Stimulated activated CD4-positive, alpha-beta T cell treated with anti-CD3 and anti-CD28 coated beads, TNF-alpha, amount 100 ng/mL, for 48 hours (primary cell): ENCODE data around the gene HERC5.
"Not testable (repeated sequence)": the region's sequence is repeated elsewhere in the genome, so short reads cannot be mapped to it uniquely, and the experiment has no call there.

Experiments
- DNase-seq, 3 donors: peaks; one replicate each; pipeline ENCODE4 v3.0.0-alpha.2; 2020; ENCODE audit warnings: low read depth in 3 of 3

Gene HERC5

GRCh38 chr4:88456670-88457306, at the start of gene HERC5:
TSS of gene HERC5 (plus strand) at chr4:88457119. CDS start at chr4:88457270, 151 bp downstream.
- DNase-seq: peak; percentile 68 to 77 (median 74)

DNA sequence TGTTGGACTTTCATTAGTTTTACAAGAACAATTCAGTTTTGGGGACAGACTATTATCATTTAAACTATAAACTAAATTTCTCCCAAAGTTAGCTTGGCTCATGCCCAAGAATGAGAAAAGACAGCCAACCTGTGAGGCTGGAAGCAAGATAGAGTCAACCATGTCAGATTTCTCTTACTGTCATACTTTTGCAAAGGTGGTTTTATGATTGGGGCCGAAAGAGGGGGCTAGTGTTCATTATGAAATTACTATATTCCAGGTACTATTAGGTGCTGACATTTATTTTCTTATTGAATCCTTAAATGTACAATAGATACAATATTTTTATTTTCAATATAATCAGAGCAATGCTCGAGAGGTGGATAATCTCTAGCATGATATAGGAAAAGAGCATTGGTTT, 47.7 kb upstream of the HERC5 start:
- DNase-seq: no peak

DNA sequence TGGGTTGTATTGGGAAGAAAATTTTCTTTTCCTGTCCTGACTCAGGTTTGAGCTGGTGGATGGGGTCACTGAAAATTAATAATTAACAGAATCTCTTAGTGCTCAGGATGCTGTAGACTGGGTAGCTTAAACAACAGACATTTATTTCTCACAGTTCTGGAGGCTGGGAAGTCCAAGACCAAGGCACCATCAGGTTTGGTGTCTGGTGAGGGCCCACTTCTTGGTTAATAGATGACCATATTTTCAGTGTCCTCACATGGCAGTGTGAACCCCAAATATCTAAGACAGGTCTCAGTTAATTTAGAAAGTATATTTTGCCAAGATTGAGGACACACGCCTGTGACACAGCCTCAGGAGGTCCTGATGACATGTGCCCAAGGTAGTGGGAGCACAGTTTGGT, 47.1 kb upstream of the HERC5 start:
- no peak for DNase-seq

DNA sequence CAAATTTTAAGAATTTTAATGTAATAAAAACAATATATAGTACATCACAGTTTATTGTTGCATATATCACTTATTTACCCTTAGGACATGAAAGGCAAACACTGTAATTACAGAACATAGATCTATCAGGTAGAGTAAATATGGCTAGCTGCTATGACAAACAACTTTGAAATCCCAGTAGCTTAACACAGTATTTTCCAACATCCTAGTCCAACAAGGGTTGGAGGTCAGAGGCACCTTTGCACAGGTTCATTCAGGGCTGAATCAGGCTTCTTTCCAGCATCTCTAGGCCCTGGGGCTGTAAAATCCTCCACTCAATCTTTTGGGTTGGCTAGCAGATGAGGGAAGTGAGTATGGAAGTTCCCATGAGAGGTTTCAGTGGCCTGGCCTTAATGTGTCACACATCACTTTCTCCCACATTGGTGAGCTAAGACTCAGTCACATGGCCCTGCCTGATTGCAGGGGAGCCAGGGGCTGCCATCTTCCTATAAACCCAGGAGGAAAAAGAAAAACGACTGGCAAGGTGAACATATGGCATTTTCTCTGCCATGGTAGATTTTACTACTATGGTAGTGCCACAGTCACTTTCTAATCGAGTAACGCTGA, 45.3 kb upstream of the HERC5 start:
- DNase-seq: peak in 1 of 3 donors; percentile 3

DNA sequence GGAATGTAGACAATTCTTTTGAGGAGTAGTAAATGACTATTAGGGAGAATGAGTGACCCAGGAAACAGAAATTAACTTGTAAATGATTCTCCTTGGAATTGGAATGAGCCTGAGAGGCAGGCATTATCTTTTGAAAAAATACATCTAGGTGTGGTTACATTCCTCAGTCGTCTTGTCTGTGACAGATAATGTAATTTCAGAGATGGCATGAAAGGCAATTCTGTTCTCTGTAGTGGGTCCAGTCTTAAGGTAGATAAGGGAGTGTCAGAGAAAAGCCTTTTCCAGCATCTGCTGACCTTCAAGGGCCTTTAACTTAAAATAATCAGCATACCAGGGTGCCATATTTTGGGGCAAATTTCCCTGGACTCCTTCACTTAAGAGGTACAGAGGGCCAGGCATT, 43.1 kb upstream of the HERC5 start:
- no peak for DNase-seq

DNA sequence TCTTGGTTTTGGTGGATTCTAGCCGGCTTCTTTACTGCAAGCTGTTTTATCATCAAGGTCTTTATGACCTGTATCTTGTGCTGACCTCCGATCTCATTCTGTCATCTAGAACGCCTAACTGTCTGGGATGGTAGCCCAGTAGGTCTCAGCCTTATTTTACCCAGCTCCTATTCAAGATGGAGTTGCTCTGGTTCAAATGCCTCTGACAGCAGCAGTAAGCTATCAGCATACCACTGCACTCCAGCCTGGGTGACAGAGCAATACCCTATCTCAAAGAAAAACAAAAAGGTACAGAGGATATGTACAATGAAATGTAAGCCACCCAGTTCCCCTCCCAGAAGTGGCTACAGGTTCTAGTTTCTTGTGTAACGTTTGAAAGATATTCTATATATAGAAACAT, 42.2 kb upstream of the HERC5 start:
- no peak for DNase-seq

DNA sequence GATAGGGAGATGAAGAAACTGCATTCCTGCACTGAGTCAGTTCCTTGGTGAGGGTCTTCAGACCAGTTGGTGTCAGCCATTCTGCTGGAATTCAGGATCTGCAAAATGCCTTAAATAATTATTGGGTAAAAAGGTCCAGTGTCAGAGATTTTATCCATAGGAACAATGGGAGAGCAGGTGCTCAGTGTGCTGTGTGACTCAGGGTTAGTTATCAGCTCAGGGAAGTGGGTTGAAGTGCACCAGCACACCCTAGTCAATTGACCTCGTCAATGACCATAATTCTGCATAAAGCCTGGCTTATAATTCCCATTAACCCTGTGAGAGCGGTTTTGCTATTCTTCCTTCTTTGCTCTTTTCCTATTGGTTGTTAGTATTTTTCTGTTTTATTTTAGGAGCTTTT, 40.9 kb upstream of the HERC5 start:
- no peak for DNase-seq

DNA sequence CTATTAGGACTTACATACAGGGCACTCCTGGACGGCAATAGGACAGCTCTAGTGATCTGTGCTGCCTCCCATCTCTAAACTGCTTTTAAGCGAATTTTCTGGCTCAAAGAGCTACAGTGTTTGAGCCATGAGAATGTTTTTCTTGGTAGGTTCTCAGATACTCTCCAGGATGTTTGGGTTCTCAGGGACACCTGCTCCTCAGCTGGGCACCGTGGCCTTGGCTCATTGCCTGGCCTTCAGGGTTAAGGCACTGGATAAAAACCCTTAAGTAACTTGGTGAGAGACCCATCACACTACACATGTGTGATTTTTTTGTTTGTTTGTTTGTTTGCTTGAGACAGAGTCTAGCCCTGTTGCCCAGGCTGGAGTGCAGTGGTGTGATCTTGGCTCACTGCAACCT, 38.5 kb upstream of the HERC5 start:
- DNase-seq: no peak

GRCh38 chr4:88419874-88420273, 37.0 kb upstream of the HERC5 start:
- DNase-seq: no peak

DNA sequence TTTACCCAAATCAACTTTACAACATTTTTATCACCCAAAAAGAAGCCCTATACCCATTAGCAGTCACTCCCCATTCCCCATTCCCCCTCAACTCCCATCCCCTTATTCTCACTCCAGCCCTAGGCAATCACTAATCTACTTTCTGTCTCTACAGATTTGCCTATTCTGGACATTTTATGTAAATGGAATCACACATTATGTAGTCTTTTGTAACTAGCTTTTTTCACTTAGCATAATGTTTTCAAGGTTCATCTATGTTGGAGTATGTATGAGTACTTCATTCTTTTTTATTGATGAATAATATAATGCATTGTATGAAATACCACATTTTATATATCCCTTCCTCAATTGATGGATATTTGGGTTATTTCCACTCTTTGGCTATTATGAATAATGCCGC, 36.1 kb upstream of the HERC5 start:
- no peak for DNase-seq

- no peak for DNase-seq
Observed at GRCh38 chr4:88422403-88422802, 34.5 kb upstream of the HERC5 start.

GRCh38 chr4:88429401-88429800, 27.5 kb upstream of the HERC5 start:
- DNase-seq: no peak

GRCh38 chr4:88435987-88436693, 20.8 kb upstream of the HERC5 start:
- DNase-seq: no peak

GRCh38 chr4:88437873-88438272, 19.0 kb upstream of the HERC5 start:
- DNase-seq: not testable (repeated sequence)

DNA sequence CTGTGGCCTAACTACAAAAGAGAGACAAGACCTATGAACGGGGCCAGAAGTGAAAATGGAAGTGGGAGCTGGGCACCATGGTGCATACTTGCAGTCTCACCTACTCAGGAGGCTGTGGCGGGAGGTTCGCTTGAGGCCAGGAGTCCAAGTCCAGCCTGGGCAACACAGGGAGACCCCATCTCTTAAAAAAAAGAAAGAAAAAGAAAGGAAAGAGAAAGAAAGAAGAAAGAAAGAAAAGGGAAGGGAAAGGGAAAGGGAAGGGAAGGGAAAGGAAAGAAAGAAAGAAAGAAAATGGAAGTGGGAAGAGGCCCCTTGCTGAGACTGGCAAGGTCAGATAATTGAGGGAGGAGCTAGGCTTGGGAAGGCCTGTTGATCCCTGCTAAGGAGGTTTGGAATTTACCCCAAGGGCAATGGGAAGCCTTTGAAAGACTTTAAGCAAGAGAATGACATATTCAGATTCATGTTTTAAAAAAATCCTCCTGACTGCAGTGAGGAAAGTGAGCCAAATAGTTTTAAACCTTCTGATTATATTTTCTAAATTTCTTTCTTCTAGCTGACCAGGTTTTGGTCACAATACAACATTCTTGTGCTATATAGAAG, 17.7 kb upstream of the HERC5 start:
- DNase-seq: no peak

- no peak for DNase-seq
Observed at GRCh38 chr4:88440146-88440545, 16.8 kb upstream of the HERC5 start.

DNA sequence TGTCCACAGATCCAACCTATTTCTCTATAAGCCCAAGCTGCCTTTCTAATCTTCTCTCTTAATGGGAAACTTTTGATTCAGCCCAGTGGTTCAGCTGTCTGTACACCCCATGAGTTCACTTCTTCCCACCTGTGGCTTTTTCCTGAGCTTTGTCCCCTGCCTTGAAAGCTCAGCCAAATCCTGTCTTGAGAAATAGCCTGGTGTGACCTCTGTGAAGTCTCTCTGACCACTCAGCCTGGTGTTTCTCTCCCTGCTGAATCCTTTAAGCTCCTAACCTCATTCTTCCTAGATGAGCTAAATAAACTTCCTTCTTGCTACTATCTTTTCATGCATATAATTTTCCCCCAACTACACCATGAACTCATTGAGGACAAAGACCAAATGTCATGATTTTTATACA, 15.2 kb upstream of the HERC5 start:
- no peak for DNase-seq

DNA sequence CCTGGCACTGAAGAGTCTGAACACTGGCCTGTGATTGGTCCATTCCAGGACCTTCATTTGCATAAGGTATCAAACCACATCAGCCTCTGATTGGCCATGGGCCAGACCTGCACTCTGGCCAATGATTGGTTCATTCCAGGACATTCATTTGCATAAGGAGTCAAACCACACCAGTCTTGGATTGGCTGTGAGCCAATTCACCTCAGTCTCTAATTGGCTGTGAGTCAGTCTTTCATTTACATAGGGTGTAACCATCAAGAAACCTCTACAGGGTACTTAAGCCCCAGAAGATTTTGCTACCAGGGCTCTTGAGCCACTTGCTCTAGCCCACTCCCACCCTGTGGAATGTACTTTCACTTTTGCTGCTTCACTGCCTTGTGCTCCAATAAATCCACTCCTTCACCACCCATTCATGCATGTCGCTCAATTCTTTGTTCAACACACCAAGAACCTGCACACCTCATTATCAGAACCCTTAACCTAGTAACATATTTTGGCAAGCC, 14.2 kb upstream of the HERC5 start:
- DNase-seq: no peak

- no peak for DNase-seq
Observed at GRCh38 chr4:88443486-88443885, 13.4 kb upstream of the HERC5 start.

- no peak for DNase-seq
Observed at GRCh38 chr4:88445252-88445651, 11.7 kb upstream of the HERC5 start.

- no peak for DNase-seq
Observed at GRCh38 chr4:88446124-88446523, 10.8 kb upstream of the HERC5 start.

GRCh38 chr4:88447371-88448095, 9.4 kb upstream of the HERC5 start:
- no peak for DNase-seq
